GM10248 (cell line): ENCODE results near the gene GABRB3.

Experiments used
- CTCF ChIA-PET: fragments of 300-600 bp; sonication (Branson Sonifier 250); formaldehyde crosslinking; extraction: SDS; loops from one replicate; lab custom pipeline; 2021; ENCODE audit warnings: antibody characterized with exemption; lab: Yijun Ruan, JAX
- POLR2A ChIA-PET: fragments of 350-650 bp; sonication (Branson Sonifier 250); formaldehyde crosslinking; extraction: SDS; loops from one replicate; lab custom pipeline; 2020; ENCODE audit warnings: antibody characterized with exemption; lab: Yijun Ruan, JAX
- DNase-seq: peaks from one replicate; pipeline ENCODE4 v3.0.0; 2012; ENCODE audit errors: extremely low spot score
- CTCF ChIP-seq: IDR thresholded peaks from 2 replicates; pipeline ENCODE4 v1.5.1; 2012; ENCODE audit warnings: mild to moderate bottlenecking, low read depth; ENCODE audit errors: extremely low read depth, missing control alignments, control extremely low read depth

The GABRB3 gene

GRCh38 chr15:26716069-26716468 is 56.8 kb downstream of the GABRB3 start:
- ChIA-PET POLR2A (no interaction called here), CTCF (interaction anchor here (1.4 kb wide), 1 partner anchor 13 kb away, joined by 3 read pairs; no protein-coding TSS in a partner anchor)
- TF ChIP-seq CTCF = no peak
- DNase-seq = no peak

DNA sequence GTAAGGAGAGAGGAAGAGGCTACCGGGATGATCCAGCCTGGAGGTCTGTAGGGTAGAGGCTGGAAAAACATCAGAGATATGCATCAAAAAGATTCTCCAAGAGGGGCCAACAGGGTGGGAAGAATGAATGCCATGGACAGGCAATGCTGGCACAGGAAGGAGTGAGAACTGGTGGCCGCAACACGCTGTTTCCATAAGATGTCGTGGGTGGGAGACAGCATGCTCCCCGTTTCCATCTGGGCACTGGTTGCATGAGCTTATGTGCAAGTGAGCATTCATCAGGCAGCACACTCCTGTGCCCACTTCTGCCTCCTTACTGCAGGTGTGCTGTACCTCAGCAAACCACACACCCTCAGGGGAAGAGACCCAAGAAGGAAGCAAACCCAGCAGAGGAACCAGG is 59.4 kb downstream of the GABRB3 start:
- POLR2A ChIA-PET = no interaction called here
- DNase-seq = no peak
- CTCF ChIA-PET = no interaction called here
- no peak for TF ChIP-seq CTCF

GRCh38 chr15:26712335-26712734 is 60.5 kb downstream of the GABRB3 start:
- POLR2A ChIA-PET = no interaction called here
- no peak for TF ChIP-seq CTCF
- CTCF ChIA-PET = no interaction called here
- no peak for DNase-seq

DNA sequence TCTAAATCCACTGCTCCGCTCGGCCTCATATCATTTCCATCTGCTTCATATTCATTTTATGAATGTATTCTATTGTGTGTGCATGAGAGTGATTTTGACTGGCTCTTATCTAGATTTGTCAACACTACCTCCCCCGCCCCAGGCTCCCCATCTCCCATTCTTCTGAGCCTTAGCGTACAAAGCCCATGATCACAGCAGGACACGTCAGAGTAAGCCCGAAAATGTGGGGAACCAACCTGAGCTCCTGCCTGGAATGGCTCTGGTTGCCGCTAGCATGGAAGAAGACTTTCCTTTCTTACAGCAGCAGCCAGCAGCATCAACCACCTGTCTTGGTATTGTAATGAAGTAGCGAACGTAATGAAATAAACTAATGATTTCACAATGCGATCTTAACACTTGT is 61.4 kb downstream of the GABRB3 start:
- ChIA-PET POLR2A (no interaction called here), CTCF (no interaction called here)
- TF ChIP-seq CTCF = no peak
- no peak for DNase-seq

DNA sequence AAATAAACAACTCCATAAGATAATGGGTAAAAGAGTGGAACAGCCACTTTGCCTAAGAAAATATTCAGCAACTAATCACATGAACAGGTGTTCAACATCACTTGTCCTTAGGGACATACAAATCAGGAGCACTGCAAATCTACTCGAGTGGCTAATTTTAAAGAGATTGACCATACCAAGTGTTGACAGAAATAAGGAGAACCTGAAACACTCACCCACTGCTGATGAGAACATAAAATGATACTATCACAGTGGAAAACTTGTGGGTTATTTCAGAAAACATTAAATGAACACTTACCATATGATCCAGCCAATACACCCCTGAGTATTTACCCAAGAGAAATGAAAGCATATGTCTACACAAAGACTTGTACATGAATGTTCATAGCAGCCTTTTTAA is 70.5 kb downstream of the GABRB3 start:
- ChIA-PET CTCF (no interaction called here), POLR2A (no interaction called here)
- DNase-seq = no peak
- no peak for TF ChIP-seq CTCF

- CTCF ChIA-PET = no interaction called here
These were observed 74.3 kb downstream of the GABRB3 start for GRCh38 chr15:26698555-26698954.

More at GRCh38 chr15:26698555-26698954, 74.3 kb downstream of the GABRB3 start:
- POLR2A ChIA-PET = no interaction called here
- no peak for TF ChIP-seq CTCF
- no peak for DNase-seq
